Right renal cortex interstitium (tissue), 3 donors: ENCODE results near the gene C10orf71. TPM values are rescaled to one million over a fixed set of nuclear protein-coding genes. Genes with fewer than 3 reads are reported as not detected.

ENCODE experiments used
- DNase-seq, 3 donors: peaks; one replicate each; pipeline ENCODE4 v3.0.0-alpha.2; 2013; ENCODE audit warnings: low read depth in 3 of 3, low spot score in 2 of 3
- polyA plus RNA-seq, 3 donors: library from polyadenylated mRNA; unstranded; fragments of 120-200 nt; gene quantifications; one replicate each; pipeline ENCODE4 v1.2.1, GENCODE V29; 2013; ENCODE audit not compliant: insufficient read length in 3 of 3

Gene C10orf71
- polyA plus RNA-seq, 3 donors: 0.08 to 0.19 (median 0.15) TPM

GRCh38 chr10:49272251-49273081, 26.5 kb upstream of the C10orf71 start:
- DNase-seq: no peak

- no peak for DNase-seq
These were observed 25.9 kb upstream of the C10orf71 start for GRCh38 chr10:49273082-49273465.

- DNase-seq: no peak
These were observed 25.3 kb upstream of the C10orf71 start for GRCh38 chr10:49273626-49274025.

- no peak for DNase-seq
These were observed 24.1 kb upstream of the C10orf71 start for GRCh38 chr10:49274886-49275285.

- DNase-seq: no peak
These were observed 23.1 kb upstream of the C10orf71 start for GRCh38 chr10:49275896-49276295.

- no peak for DNase-seq
These were observed 22.4 kb upstream of the C10orf71 start for GRCh38 chr10:49276596-49276995.

GRCh38 chr10:49277973-49278372, 21.0 kb upstream of the C10orf71 start:
- DNase-seq: no peak

GRCh38 chr10:49278497-49278981, 20.4 kb upstream of the C10orf71 start:
- DNase-seq: no peak

GRCh38 chr10:49279015-49279880, 19.7 kb upstream of the C10orf71 start:
- DNase-seq: no peak

- DNase-seq: no peak
These were observed 19.0 kb upstream of the C10orf71 start for GRCh38 chr10:49280001-49280408.

- DNase-seq: no peak
These were observed 17.5 kb upstream of the C10orf71 start for GRCh38 chr10:49281461-49281860.

- DNase-seq: no peak
These were observed 16.7 kb upstream of the C10orf71 start for GRCh38 chr10:49282306-49282705.

- no peak for DNase-seq
These were observed 16.1 kb upstream of the C10orf71 start for GRCh38 chr10:49282879-49283341.

GRCh38 chr10:49283491-49283890, 15.5 kb upstream of the C10orf71 start:
- DNase-seq: no peak

GRCh38 chr10:49284356-49284755, 14.6 kb upstream of the C10orf71 start:
- no peak for DNase-seq

GRCh38 chr10:49285232-49285631, 13.7 kb upstream of the C10orf71 start:
- no peak for DNase-seq

GRCh38 chr10:49286686-49287085, 12.3 kb upstream of the C10orf71 start:
- DNase-seq: no peak

- DNase-seq: no peak
These were observed 11.2 kb upstream of the C10orf71 start for GRCh38 chr10:49287689-49288340.

GRCh38 chr10:49288341-49289065, 10.5 kb upstream of the C10orf71 start:
- no peak for DNase-seq

GRCh38 chr10:49289480-49289879, 9.5 kb upstream of the C10orf71 start:
- no peak for DNase-seq
